Liver (tissue), 9 donors: ENCODE measurements around the gene ADCY7. TPM values are rescaled to one million over a fixed set of nuclear protein-coding genes. Genes with fewer than 3 reads are reported as not detected.

Experiments used
- DNase-seq: peaks from one replicate; pipeline ENCODE4 v3.0.0-alpha.2; 2017; ENCODE audit warnings: low spot score
- H3K27ac ChIP-seq, 2 donors: one replicate each; pipeline ENCODE4 v1.7.0; 2013; ENCODE audit warnings: inconsistent platforms in 2 of 2, low read length in 2 of 2, control low read depth in 1 of 2, low read depth in 1 of 2, mild to moderate bottlenecking in 1 of 2
- H3K27me3 ChIP-seq, 4 donors: one replicate each; pipeline versions ENCODE4 v1.6.1 to v1.7.0; 2013; ENCODE audit warnings: low read length in 3 of 4, inconsistent platforms in 1 of 4, mild to moderate bottlenecking in 1 of 4, moderate library complexity in 1 of 4; ENCODE audit not compliant: control insufficient read depth in 4 of 4, insufficient read depth in 4 of 4
- H3K36me3 ChIP-seq, 4 donors: one replicate each; pipeline versions ENCODE4 v1.6.1 to v1.7.0; 2013; ENCODE audit warnings: low read length in 3 of 4, mild to moderate bottlenecking in 3 of 4, low read depth in 1 of 4, moderate library complexity in 1 of 4; ENCODE audit not compliant: control insufficient read depth in 4 of 4, insufficient read depth in 3 of 4
- H3K4me1 ChIP-seq, 4 donors: one replicate each; pipeline versions ENCODE4 v1.6.1 to v1.7.0; 2013; ENCODE audit warnings: low read length in 3 of 4, mild to moderate bottlenecking in 3 of 4, moderate library complexity in 1 of 4; ENCODE audit not compliant: control insufficient read depth in 4 of 4, insufficient read depth in 4 of 4
- H3K4me3 ChIP-seq, 3 donors: one replicate each; pipeline versions ENCODE4 v1.6.1 to v1.7.0; 2013; ENCODE audit warnings: low read length in 3 of 3, control low read depth in 1 of 3, low read depth in 1 of 3, mild to moderate bottlenecking in 1 of 3
- H3K9ac ChIP-seq, 2 donors: one replicate each; pipeline ENCODE4 v1.7.0; 2013; ENCODE audit warnings: low read length in 2 of 2, mild to moderate bottlenecking in 2 of 2, moderate library complexity in 2 of 2, control low read depth in 1 of 2, low read depth in 1 of 2
- H3K9me3 ChIP-seq, 4 donors: one replicate each; pipeline versions ENCODE4 v1.6.1 to v1.7.0; 2013; ENCODE audit warnings: low read length in 3 of 4; ENCODE audit not compliant: control insufficient read depth in 4 of 4
- EGR1 ChIP-seq, 2 donors: IDR thresholded peaks; 2 replicates each; pipeline ENCODE4 v1.6.1; 2016 to 2018; ENCODE audit warnings: antibody characterized with exemption in 2 of 2, low read depth in 2 of 2
- FOXA2 ChIP-seq: IDR thresholded peaks from 2 replicates; pipeline ENCODE4 v1.6.1; 2016; ENCODE audit warnings: antibody characterized with exemption
- GABPA ChIP-seq, 2 donors: IDR thresholded peaks in 1 of 2; conservative IDR thresholded peaks in 1 of 2; 2 replicates each; pipeline ENCODE4 v1.6.1; 2016; ENCODE audit warnings: antibody characterized with exemption in 2 of 2, mild to moderate bottlenecking in 1 of 2, moderate library complexity in 1 of 2
- HNF4A ChIP-seq, 2 donors: conservative IDR thresholded peaks; 2 replicates each; pipeline ENCODE4 v1.6.1; 2016; ENCODE audit warnings: antibody characterized with exemption in 2 of 2, mild to moderate bottlenecking in 2 of 2
- HNF4G ChIP-seq: IDR thresholded peaks from 2 replicates; pipeline ENCODE4 v1.6.1; 2016; ENCODE audit warnings: antibody characterized with exemption
- JUND ChIP-seq, 2 donors: IDR thresholded peaks; 2 replicates each; pipeline ENCODE4 v1.6.1; 2016; ENCODE audit warnings: antibody characterized with exemption in 2 of 2
- NR2F2 ChIP-seq: IDR thresholded peaks from 2 replicates; pipeline ENCODE4 v1.6.1; 2016; ENCODE audit warnings: antibody characterized with exemption
- RAD21 ChIP-seq, 2 donors: IDR thresholded peaks; 2 replicates each; pipeline ENCODE4 v1.6.1; 2016; ENCODE audit warnings: antibody characterized with exemption in 2 of 2, mild to moderate bottlenecking in 2 of 2
- RXRA ChIP-seq, 2 donors: IDR thresholded peaks; 2 replicates each; pipeline ENCODE4 v1.6.1; 2017 to 2018; ENCODE audit warnings: antibody characterized with exemption in 2 of 2, mild to moderate bottlenecking in 1 of 2
- TAF1 ChIP-seq: conservative IDR thresholded peaks from 2 replicates; pipeline ENCODE4 v1.6.1; 2016; ENCODE audit warnings: antibody characterized with exemption, mild to moderate bottlenecking
- WGBS: extraction: QIAGEN DNeasy Blood & Tissue Kit; methylation state at CpG from one replicate; pipeline ENCODE4 v1.1.7; 2013; 5-methylcytosine and 5-hydroxymethylcytosine counted together
- polyA plus RNA-seq, 2 donors: library from polyadenylated mRNA; stranded (reverse) in 1 of 2; unstranded in 1 of 2; fragments of 200-250 nt in 1 of 2; fragments of >200 nt in 1 of 2; fragmentation: Nextera tagmentation in 1 of 2; extraction: Ambion mirVana in 1 of 2; gene quantifications; one replicate each; pipeline versions ENCODE4 v1.2.1 to v1.2.3, GENCODE V29; 2013 to 2015
- total RNA-seq, 2 donors: library from RNA; depleted of rRNA; stranded (reverse); fragments of >200 nt; gene quantifications; one replicate each; pipeline ENCODE4 v1.2.3, GENCODE V29; 2014
- TF ChIP-seq, protein P1 (sequence below): fragments of 150-350 bp; IDR thresholded peaks from 2 replicates; pipeline ENCODE4 v1.5.1; 2017; ENCODE audit warnings: improper control_type of control experiment, low read depth, low read length; ENCODE audit not compliant: missing input control
- TF ChIP-seq, protein P2 (sequence below): IDR thresholded peaks from 2 replicates; pipeline ENCODE4 v1.6.1; 2016; ENCODE audit warnings: antibody characterized with exemption
- TF ChIP-seq, protein P3 (sequence below): IDR thresholded peaks from 2 replicates; pipeline ENCODE4 v1.6.1; 2016; ENCODE audit warnings: antibody characterized with exemption
- donor health status: healthy.
- donor health status: healthy.
- donor health status: healthy.
- donor health status: healthy.
- donor health status: healthy.

The ADCY7 gene
- total and polyA plus RNA-seq, 4 donors = 1.8 to 43.9 (median 7.4) TPM

DNA sequence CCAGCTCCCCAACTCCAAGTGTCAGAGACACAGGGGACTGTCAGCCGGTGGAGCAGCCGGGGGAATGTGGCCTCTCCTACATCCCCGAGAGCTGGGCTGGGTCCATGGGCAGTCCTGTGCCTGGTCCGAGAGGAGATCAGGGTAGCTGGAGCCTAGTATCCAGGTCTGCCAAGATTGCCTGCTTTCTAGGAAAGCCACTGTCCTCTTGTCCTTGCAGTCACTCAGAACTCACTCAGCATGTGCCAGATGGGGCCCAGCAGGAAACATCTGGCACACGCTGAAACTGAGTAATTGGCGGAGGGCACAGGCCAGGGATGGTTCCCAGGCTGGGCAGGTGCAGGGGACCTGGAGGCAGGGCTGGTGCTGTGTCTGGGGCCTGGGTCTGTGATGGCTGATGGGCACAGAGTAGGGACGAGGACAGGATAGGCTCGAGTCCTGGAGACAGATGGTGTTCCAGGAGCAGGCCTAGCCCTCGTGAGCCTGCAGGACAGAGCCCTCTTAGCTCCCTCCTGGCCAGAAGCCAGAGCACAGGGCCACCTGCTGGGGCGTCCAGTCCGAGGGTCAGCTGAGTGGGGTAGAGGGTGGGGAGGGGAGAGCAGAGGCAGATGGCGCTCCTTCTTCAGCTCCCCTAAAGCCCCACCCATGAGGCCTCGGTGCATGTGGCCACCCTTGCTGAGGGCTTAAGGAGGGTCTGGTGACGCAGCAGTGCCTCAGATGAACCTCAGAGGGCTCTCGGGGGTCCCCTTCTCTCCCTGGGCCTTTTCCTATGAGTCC, 31.1 kb downstream of the ADCY7 start:
- no peak overlapping the region for H3K9ac ChIP-seq
- no peak overlapping the region for H3K27ac ChIP-seq
- H3K27me3 ChIP-seq = no peaks in the 10 kb centered on the region
- TF ChIP-seq JUND (IDR thresholded peaks at IDR 0.05) (no peak), GABPA (IDR thresholded peaks at IDR 0.05 in 1 of 2, conservative IDR thresholded peaks at IDR 0.05 in 1 of 2) (no peak), TAF1 (no peak), NR2F2 (no peak), RAD21 (IDR thresholded peaks at IDR 0.05) (no peak), HNF4G (no peak), RXRA (IDR thresholded peaks at IDR 0.05) (no peak)
- TF ChIP-seq, protein P1, sequence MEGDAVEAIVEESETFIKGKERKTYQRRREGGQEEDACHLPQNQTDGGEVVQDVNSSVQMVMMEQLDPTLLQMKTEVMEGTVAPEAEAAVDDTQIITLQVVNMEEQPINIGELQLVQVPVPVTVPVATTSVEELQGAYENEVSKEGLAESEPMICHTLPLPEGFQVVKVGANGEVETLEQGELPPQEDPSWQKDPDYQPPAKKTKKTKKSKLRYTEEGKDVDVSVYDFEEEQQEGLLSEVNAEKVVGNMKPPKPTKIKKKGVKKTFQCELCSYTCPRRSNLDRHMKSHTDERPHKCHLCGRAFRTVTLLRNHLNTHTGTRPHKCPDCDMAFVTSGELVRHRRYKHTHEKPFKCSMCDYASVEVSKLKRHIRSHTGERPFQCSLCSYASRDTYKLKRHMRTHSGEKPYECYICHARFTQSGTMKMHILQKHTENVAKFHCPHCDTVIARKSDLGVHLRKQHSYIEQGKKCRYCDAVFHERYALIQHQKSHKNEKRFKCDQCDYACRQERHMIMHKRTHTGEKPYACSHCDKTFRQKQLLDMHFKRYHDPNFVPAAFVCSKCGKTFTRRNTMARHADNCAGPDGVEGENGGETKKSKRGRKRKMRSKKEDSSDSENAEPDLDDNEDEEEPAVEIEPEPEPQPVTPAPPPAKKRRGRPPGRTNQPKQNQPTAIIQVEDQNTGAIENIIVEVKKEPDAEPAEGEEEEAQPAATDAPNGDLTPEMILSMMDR = no peak
- TF ChIP-seq, protein P2, sequence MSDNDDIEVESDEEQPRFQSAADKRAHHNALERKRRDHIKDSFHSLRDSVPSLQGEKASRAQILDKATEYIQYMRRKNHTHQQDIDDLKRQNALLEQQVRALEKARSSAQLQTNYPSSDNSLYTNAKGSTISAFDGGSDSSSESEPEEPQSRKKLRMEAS = no peak
- DNase-seq = no peak
- no peaks in the 10 kb centered on the region for H3K4me1 ChIP-seq
- no peak overlapping the region for H3K4me3 ChIP-seq
- H3K9me3 ChIP-seq = no peaks in the 10 kb centered on the region
- WGBS = 87% methylated on average over 15 of the region's 15 CpGs
- no peaks in the 10 kb centered on the region for H3K36me3 ChIP-seq

DNA sequence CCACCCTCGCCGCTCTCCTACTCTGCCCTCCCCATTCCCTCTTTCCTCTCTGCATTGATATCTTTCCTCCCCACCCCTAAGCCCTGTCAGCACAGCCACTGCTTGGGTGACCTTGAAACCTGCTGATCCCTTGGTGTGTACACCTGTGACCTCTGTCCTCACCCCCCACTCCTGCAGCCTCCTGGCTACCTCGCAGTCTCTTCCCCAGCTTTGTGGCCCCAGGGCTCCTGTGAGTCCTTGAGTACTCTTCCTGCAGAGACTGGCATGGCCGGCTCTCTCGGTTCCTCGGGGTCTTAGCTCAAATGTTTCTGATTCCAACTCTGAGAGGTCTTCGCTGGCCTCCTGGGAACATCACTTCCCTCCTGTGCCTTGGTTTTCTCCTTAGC, 31.7 kb downstream of the ADCY7 start:
- 92% methylated on average over 7 of the region's 7 CpGs for whole genome bisulfite sequencing
- no peak overlapping the region for H3K27ac ChIP-seq
- DNase-seq = no peak

More for the DNA sequence above, 31.7 kb downstream of the ADCY7 start:
- no peak for TF ChIP-seq HNF4A (conservative IDR thresholded peaks at IDR 0.05)
- TF ChIP-seq, protein P3, sequence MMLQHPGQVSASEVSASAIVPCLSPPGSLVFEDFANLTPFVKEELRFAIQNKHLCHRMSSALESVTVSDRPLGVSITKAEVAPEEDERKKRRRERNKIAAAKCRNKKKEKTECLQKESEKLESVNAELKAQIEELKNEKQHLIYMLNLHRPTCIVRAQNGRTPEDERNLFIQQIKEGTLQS = no peak
- TF ChIP-seq RXRA (IDR thresholded peaks at IDR 0.05) = no peak
- TF ChIP-seq, protein P1 = no peak
- TF ChIP-seq EGR1 (IDR thresholded peaks at IDR 0.05; ENCODE audit: low read depth in 2 of 2) = no peak
- TF ChIP-seq FOXA2 = no peak
- no peak overlapping the region for H3K4me3 ChIP-seq
- no peaks in the 10 kb centered on the region for H3K9me3 ChIP-seq
- H3K27me3 ChIP-seq = no peaks in the 10 kb centered on the region
- H3K36me3 ChIP-seq = no peaks in the 10 kb centered on the region
- H3K9ac ChIP-seq = no peak overlapping the region
- no peaks in the 10 kb centered on the region for H3K4me1 ChIP-seq
